ENCODE results near the gene MN1.

GRCh38 chr22:27823221-27823620 lies 21.7 kb upstream of the MN1 start:
- TF ChIP-seq CTCF (IDR thresholded peaks at IDR 0.05; ENCODE audit: low read depth, low read length, poor library complexity, severe bottlenecking) (no peak), EZH2phosphoT487 (IDR thresholded peaks at IDR 0.05; ENCODE audit: borderline replicate concordance, low read length) (no peak)

Measured in DOHH2 (cell line).